SK-N-SH (cell line): ENCODE data around the gene NDUFC1. TPM values are rescaled to one million over a fixed set of nuclear protein-coding genes. Genes with fewer than 3 reads are reported as not detected.

Experiments used
- CTCF ChIA-PET: fragments of 300-600, 350-600 bp; formaldehyde crosslinking; extraction: SDS; loops from one replicate; lab custom pipeline; 2021; lab: Yijun Ruan, JAX
- POLR2A ChIA-PET: fragments of 350-600 bp; sonication (Branson Sonifier 250); formaldehyde crosslinking; extraction: SDS; loops from one replicate; lab custom pipeline; 2020; ENCODE audit warnings: antibody characterized with exemption, inconsistent platforms; lab: Yijun Ruan, JAX
- DNase-seq: peaks from one replicate; pipeline ENCODE4 v3.0.0; 2012
- H2AFZ ChIP-seq: fragments of 200-600 bp; sonication (generic); 2 replicates; pipeline ENCODE4 v1.8.1; 2016; ENCODE audit warnings: antibody characterized with exemption, mild to moderate bottlenecking, low read depth
- H3F3A ChIP-seq: fragments of 200-600 bp; sonication (generic); replicated peaks from 2 replicates; pipeline ENCODE3; 2016; ENCODE audit warnings: antibody characterized with exemption, mild to moderate bottlenecking; ENCODE audit not compliant: insufficient read depth
- H3K27ac ChIP-seq, 2 experiments: fragments of 200-500 bp in 1 of 2; fragments of 200-600 bp in 1 of 2; sonication (Bioruptor generic) in 1 of 2; sonication (generic), shearing (Covaris generic) in 1 of 2; 2 replicates each; pipeline versions ENCODE4 v1.5.1 to v1.6.1; 2014 to 2016; ENCODE audit warnings: low read depth in 2 of 2, inconsistent platforms in 1 of 2, low read length in 1 of 2, mild to moderate bottlenecking in 1 of 2, mixed read lengths in 1 of 2
- H3K27me3 ChIP-seq: fragments of 200-600 bp; sonication (generic), shearing (Covaris generic); 2 replicates; pipeline ENCODE4 v1.6.1; 2016; ENCODE audit warnings: mixed run types; ENCODE audit not compliant: insufficient read depth
- H3K36me3 ChIP-seq, 2 experiments: fragments of 200-500 bp in 1 of 2; fragments of 200-600 bp in 1 of 2; sonication (Bioruptor generic) in 1 of 2; sonication (generic) in 1 of 2; replicated peaks in 1 of 2; 2 replicates each; pipeline versions ENCODE3 to v1.5.1; 2014 to 2016; ENCODE audit warnings: low read length in 1 of 2, mild to moderate bottlenecking in 1 of 2; ENCODE audit not compliant: insufficient read depth in 2 of 2, control insufficient read depth in 1 of 2
- H3K4me1 ChIP-seq, 2 experiments: fragments of 200-500 bp in 1 of 2; fragments of 200-600 bp in 1 of 2; sonication (Bioruptor generic) in 1 of 2; sonication (generic), shearing (Covaris generic) in 1 of 2; 2 replicates each; pipeline versions ENCODE4 v1.5.1 to v1.6.1; 2014 to 2016; ENCODE audit warnings: low read depth in 1 of 2, low read length in 1 of 2, mixed run types in 1 of 2; ENCODE audit not compliant: insufficient read depth in 2 of 2, control insufficient read depth in 1 of 2
- H3K4me2 ChIP-seq: fragments of 200-600 bp; sonication (generic), shearing (Covaris generic); 2 replicates; pipeline ENCODE4 v1.6.1; 2017; ENCODE audit warnings: mixed run types
- H3K4me3 ChIP-seq, 2 experiments: fragments of 200-500 bp in 1 of 2; fragments of 200-600 bp in 1 of 2; sonication (Bioruptor generic) in 1 of 2; sonication (generic), shearing (Covaris generic) in 1 of 2; 2 replicates each; pipeline versions ENCODE4 v1.5.1 to v1.8.1; 2014 to 2016; ENCODE audit warnings: low read depth in 2 of 2, inconsistent platforms in 1 of 2, low read length in 1 of 2, mild to moderate bottlenecking in 1 of 2, mixed read lengths in 1 of 2, moderate library complexity in 1 of 2
- H3K79me2 ChIP-seq: fragments of 200-600 bp; sonication (generic); 2 replicates; pipeline ENCODE4 v1.8.1; 2017; ENCODE audit warnings: mild to moderate bottlenecking; ENCODE audit not compliant: insufficient read depth
- H3K9ac ChIP-seq: fragments of 200-600 bp; sonication (generic); 2 replicates; pipeline ENCODE4 v1.6.1; 2017; ENCODE audit warnings: mixed run types
- H3K9me2 ChIP-seq: fragments of 200-600 bp; sonication (generic); 2 replicates; pipeline ENCODE4 v1.6.1; 2017; ENCODE audit warnings: mixed run types
- H3K9me3 ChIP-seq: fragments of 200-600 bp; sonication (generic); 2 replicates; pipeline ENCODE4 v1.6.1; 2017; ENCODE audit warnings: mixed run types, mild to moderate bottlenecking, moderate library complexity
- H4K20me1 ChIP-seq: fragments of 200-600 bp; sonication (generic); 2 replicates; pipeline ENCODE4 v1.6.1; 2017; ENCODE audit warnings: mild to moderate bottlenecking, mixed run types; ENCODE audit not compliant: insufficient read depth
- ELF1 ChIP-seq: IDR thresholded peaks from 2 replicates; pipeline ENCODE4 v1.4.0; 2012
- EP300 ChIP-seq, 2 experiments: IDR thresholded peaks; 2 replicates each; pipeline versions ENCODE4 v1.4.0 to v1.6.1; 2012; ENCODE audit warnings: borderline replicate concordance in 1 of 2, low read depth in 1 of 2, low read length in 1 of 2
- FOSL2 ChIP-seq: IDR thresholded peaks from 2 replicates; pipeline ENCODE4 v1.4.0; 2012; ENCODE audit warnings: low read depth, mild to moderate bottlenecking, moderate library complexity, borderline replicate concordance
- FOXM1 ChIP-seq: IDR thresholded peaks from 2 replicates; pipeline ENCODE4 v1.4.0; 2012; ENCODE audit warnings: low read depth, mild to moderate bottlenecking
- GABPA ChIP-seq: IDR thresholded peaks from 2 replicates; pipeline ENCODE4 v1.4.0; 2012; ENCODE audit warnings: low read depth, mild to moderate bottlenecking
- GATA2 ChIP-seq: sonication (generic); formaldehyde crosslinking; IDR thresholded peaks from 2 replicates; pipeline ENCODE4 v1.5.0; 2020; ENCODE audit warnings: mild to moderate bottlenecking, missing genetic modification reagents
- IRF3 ChIP-seq: fragments of 150-350 bp; IDR thresholded peaks from 2 replicates; pipeline ENCODE4 v1.6.1; 2016; ENCODE audit warnings: mild to moderate bottlenecking, low read depth, low read length
- JUND ChIP-seq: IDR thresholded peaks from 2 replicates; pipeline ENCODE4 v1.4.0; 2012
- MXI1 ChIP-seq: IDR thresholded peaks from 2 replicates; pipeline ENCODE4 v1.6.1; 2012; ENCODE audit warnings: mild to moderate bottlenecking, low read depth, low read length, improper control_type of control experiment
- NFIC ChIP-seq: IDR thresholded peaks from 2 replicates; pipeline ENCODE4 v1.4.0; 2012; ENCODE audit warnings: borderline replicate concordance
- PBX3 ChIP-seq: IDR thresholded peaks from 2 replicates; pipeline ENCODE4; 2012
- RAD21 ChIP-seq: IDR thresholded peaks from 2 replicates; pipeline ENCODE4 v1.6.1; 2012; ENCODE audit warnings: mild to moderate bottlenecking, low read length
- RCOR1 ChIP-seq: fragments of 150-350 bp; IDR thresholded peaks from 2 replicates; pipeline ENCODE4 v1.6.1; 2017; ENCODE audit warnings: antibody characterized with exemption, low read length
- RFX5 ChIP-seq: IDR thresholded peaks from 2 replicates; pipeline ENCODE4 v1.6.1; 2012; ENCODE audit warnings: mild to moderate bottlenecking, improper control_type of control experiment, low read length
- SIN3A ChIP-seq: IDR thresholded peaks from 2 replicates; pipeline ENCODE4 v1.6.1; 2012; ENCODE audit warnings: low read depth, mild to moderate bottlenecking, low read length, moderate library complexity, borderline replicate concordance
- SMC3 ChIP-seq: IDR thresholded peaks from 2 replicates; pipeline ENCODE4 v1.6.1; 2012; ENCODE audit warnings: low read depth, low read length, improper control_type of control experiment
- TCF12 ChIP-seq: IDR thresholded peaks from 2 replicates; pipeline ENCODE4 v1.4.0; 2012
- YY1 ChIP-seq: IDR thresholded peaks from 2 replicates; pipeline ENCODE4 v1.4.0; 2012; ENCODE audit warnings: low read depth, mild to moderate bottlenecking
- WGBS: methylation state at CpG from one replicate; pipeline ENCODE4 v1.1.6; 2017; ENCODE audit warnings: low lambda C conversion rate; 5-methylcytosine and 5-hydroxymethylcytosine counted together
- polyA plus RNA-seq, 3 experiments: library from polyadenylated mRNA; depleted of rRNA; stranded (reverse); fragments of >200 nt; gene quantifications; 2 replicates each; pipeline ENCODE4 v1.2.3, GENCODE V29; 2012
- TF ChIP-seq, protein P1 (sequence below): fragments of 200-600 bp; sonication (generic); IDR thresholded peaks from 2 replicates; pipeline ENCODE4 v1.6.1; 2017; ENCODE audit warnings: antibody characterized with exemption, mild to moderate bottlenecking, moderate library complexity
- TF ChIP-seq, protein P2 (sequence below): IDR thresholded peaks from 2 replicates; pipeline ENCODE4 v1.4.0; 2012; ENCODE audit warnings: low read depth, borderline replicate concordance

The NDUFC1 gene
- polyA plus RNA-seq, 1 of the 3 experiments (the other 2 are of a cell fraction) = 101 TPM

GRCh38 chr4:139242511-139243051, 59.7 kb downstream of the NDUFC1 start:
- no peak overlapping the region; the same call in 1 of the 2 replicates for H2AFZ ChIP-seq
- no peaks in the 10 kb centered on the region for H4K20me1 ChIP-seq
- CTCF ChIA-PET = interaction anchor here (1.0 to 1.3 kb wide), 2 partner anchors 14 to 53 kb away, joined by 3 read pairs; no protein-coding TSS in a partner anchor
- DNase-seq = no peak
- no peaks in the 10 kb centered on the region for H3K9me2 ChIP-seq
- H3K27me3 ChIP-seq = no peaks in the 10 kb centered on the region
- peak overlapping the region; percentile 53 for H3K4me2 ChIP-seq
- no peak overlapping the region for H3K4me3 ChIP-seq
- no peaks in the 10 kb centered on the region for H3K9me3 ChIP-seq
- peak overlapping the region; percentile 39 to 96 for H3K27ac ChIP-seq
- H3K36me3 ChIP-seq = no peaks in the 10 kb centered on the region
- H3F3A ChIP-seq = peaks cover 43% of the 10 kb centered on the region
- H3K79me2 ChIP-seq = no peaks in the 10 kb centered on the region
- POLR2A ChIA-PET = no interaction called here
- peak overlapping the region; percentile 49 for H3K9ac ChIP-seq
- WGBS = 48% methylated on average over 2 of the region's 2 CpGs
- TF ChIP-seq PBX3 = peak; percentile 80
- TF ChIP-seq GATA2 (CRISPR knock-in tag) = no peak
- TF ChIP-seq FOSL2 = peak; percentile 39; the same call in 1 of the 2 replicates
- no peak for TF ChIP-seq SMC3
- no peak for TF ChIP-seq RFX5
- TF ChIP-seq RCOR1 = no peak
- peak; percentile 40 for TF ChIP-seq JUND
- peak; percentile 74 for TF ChIP-seq TCF12
- no peak for TF ChIP-seq ELF1
- no peak for TF ChIP-seq GABPA
- no peak for TF ChIP-seq IRF3
- TF ChIP-seq YY1 = no peak
- TF ChIP-seq RAD21 = no peak
- peak; percentile 89 for TF ChIP-seq NFIC
- peak in 1 of 2 experiments; percentile 66; a peak in 1 of 4 replicates for TF ChIP-seq EP300 (IDR thresholded peaks at IDR 0.05; ENCODE audit: borderline replicate concordance in 1 of 2, low read depth in 1 of 2, low read length in 1 of 2)
- TF ChIP-seq, protein P1, sequence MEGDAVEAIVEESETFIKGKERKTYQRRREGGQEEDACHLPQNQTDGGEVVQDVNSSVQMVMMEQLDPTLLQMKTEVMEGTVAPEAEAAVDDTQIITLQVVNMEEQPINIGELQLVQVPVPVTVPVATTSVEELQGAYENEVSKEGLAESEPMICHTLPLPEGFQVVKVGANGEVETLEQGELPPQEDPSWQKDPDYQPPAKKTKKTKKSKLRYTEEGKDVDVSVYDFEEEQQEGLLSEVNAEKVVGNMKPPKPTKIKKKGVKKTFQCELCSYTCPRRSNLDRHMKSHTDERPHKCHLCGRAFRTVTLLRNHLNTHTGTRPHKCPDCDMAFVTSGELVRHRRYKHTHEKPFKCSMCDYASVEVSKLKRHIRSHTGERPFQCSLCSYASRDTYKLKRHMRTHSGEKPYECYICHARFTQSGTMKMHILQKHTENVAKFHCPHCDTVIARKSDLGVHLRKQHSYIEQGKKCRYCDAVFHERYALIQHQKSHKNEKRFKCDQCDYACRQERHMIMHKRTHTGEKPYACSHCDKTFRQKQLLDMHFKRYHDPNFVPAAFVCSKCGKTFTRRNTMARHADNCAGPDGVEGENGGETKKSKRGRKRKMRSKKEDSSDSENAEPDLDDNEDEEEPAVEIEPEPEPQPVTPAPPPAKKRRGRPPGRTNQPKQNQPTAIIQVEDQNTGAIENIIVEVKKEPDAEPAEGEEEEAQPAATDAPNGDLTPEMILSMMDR = no peak
- no peak for TF ChIP-seq FOXM1
- TF ChIP-seq SIN3A = no peak
- no peak for TF ChIP-seq MXI1
- TF ChIP-seq, protein P2, sequence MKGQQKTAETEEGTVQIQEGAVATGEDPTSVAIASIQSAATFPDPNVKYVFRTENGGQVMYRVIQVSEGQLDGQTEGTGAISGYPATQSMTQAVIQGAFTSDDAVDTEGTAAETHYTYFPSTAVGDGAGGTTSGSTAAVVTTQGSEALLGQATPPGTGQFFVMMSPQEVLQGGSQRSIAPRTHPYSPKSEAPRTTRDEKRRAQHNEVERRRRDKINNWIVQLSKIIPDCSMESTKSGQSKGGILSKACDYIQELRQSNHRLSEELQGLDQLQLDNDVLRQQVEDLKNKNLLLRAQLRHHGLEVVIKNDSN = no peak
- TF ChIP-seq, all 33 proteins: peak for 6
- peaks cover 3 to 39% of the 10 kb centered on the region in 2 experiments for H3K4me1 ChIP-seq
